IMR-90 (cell line): ENCODE measurements around the gene MTHFD2. TPM values are rescaled to one million over a fixed set of nuclear protein-coding genes. Genes with fewer than 3 reads are reported as not detected.

Experiments used
- ATAC-seq: fragments of 200-7000 bp; cut with Tn5 transposase; 2 replicates; pipeline ENCODE4 v1.9.1; 2020; ENCODE audit warnings: low read depth, mild to moderate bottlenecking, moderate library complexity
- BruUV-seq: library from RNA; stranded (reverse); fragments of 400-500 nt; replicated peaks from 2 replicates; lab custom pipeline; 2021; lab: Mats Ljungman, UMichigan
- CTCF ChIA-PET: fragments of 300-600 bp; formaldehyde crosslinking; extraction: SDS; loops from one replicate; lab custom pipeline; 2021; ENCODE audit warnings: antibody characterized with exemption; lab: Yijun Ruan, JAX
- POLR2A ChIA-PET: fragments of 300-600 bp; sonication (Branson Sonifier 250); formaldehyde crosslinking; loops from one replicate; lab custom pipeline; 2022; ENCODE audit warnings: antibody characterized with exemption; ENCODE audit not compliant: unreplicated experiment; lab: Charles Lee
- DNase-seq: peaks from one replicate; pipeline ENCODE4 v3.0.0; 2013
- H2AFZ ChIP-seq: replicated peaks from 2 replicates; pipeline ENCODE3; 2013; ENCODE audit warnings: low read length, mild to moderate bottlenecking; ENCODE audit not compliant: poor library complexity
- H2AK5ac ChIP-seq: 2 replicates; pipeline ENCODE4 v1.6.1; 2013; ENCODE audit warnings: low read depth, low read length, inconsistent platforms
- H2AK9ac ChIP-seq: replicated peaks from 2 replicates; pipeline ENCODE3; 2013; ENCODE audit warnings: mild to moderate bottlenecking, low read depth, low read length, moderate library complexity; ENCODE audit not compliant: poor library complexity
- H2BK120ac ChIP-seq: 2 replicates; pipeline ENCODE4 v1.6.1; 2013; ENCODE audit warnings: low read depth, low read length, inconsistent platforms
- H2BK15ac ChIP-seq: 3 replicates; pipeline ENCODE4 v1.6.1; 2013; ENCODE audit warnings: low read depth, low read length, inconsistent platforms
- H2BK20ac ChIP-seq: 2 replicates; pipeline ENCODE4 v1.6.1; 2013; ENCODE audit warnings: low read depth, mild to moderate bottlenecking, inconsistent platforms, low read length, moderate library complexity
- H2BK5ac ChIP-seq: 2 replicates; pipeline ENCODE4 v1.6.1; 2013; ENCODE audit warnings: mild to moderate bottlenecking, low read depth, low read length, inconsistent platforms; ENCODE audit not compliant: poor library complexity, severe bottlenecking
- H3K14ac ChIP-seq: replicated peaks from 2 replicates; pipeline ENCODE4 v1.6.1; 2013; ENCODE audit warnings: low read depth, low read length, inconsistent platforms
- H3K18ac ChIP-seq: 2 replicates; pipeline ENCODE4 v1.6.1; 2013; ENCODE audit warnings: low read depth, low read length, control low read depth
- H3K23ac ChIP-seq: 2 replicates; pipeline ENCODE4 v1.6.1; 2013; ENCODE audit warnings: low read depth, low read length, inconsistent platforms
- H3K27ac ChIP-seq: 2 replicates; pipeline ENCODE4 v1.5.1; 2013; ENCODE audit warnings: mild to moderate bottlenecking, control low read depth, low read length; ENCODE audit not compliant: insufficient read depth
- H3K27me3 ChIP-seq: 2 replicates; pipeline ENCODE4 v1.6.1; 2013; ENCODE audit warnings: low read length; ENCODE audit not compliant: control insufficient read depth, insufficient read depth
- H3K36me3 ChIP-seq: 2 replicates; pipeline ENCODE4 v1.6.1; 2013; ENCODE audit warnings: low read length, mixed read lengths; ENCODE audit not compliant: control insufficient read depth, insufficient read depth
- H3K4ac ChIP-seq: 2 replicates; pipeline ENCODE4 v1.6.1; 2013; ENCODE audit warnings: low read depth, low read length, inconsistent platforms
- H3K4me1 ChIP-seq: 2 replicates; pipeline ENCODE4 v1.6.1; 2013; ENCODE audit warnings: low read length, mixed read lengths; ENCODE audit not compliant: control insufficient read depth, insufficient read depth
- H3K4me2 ChIP-seq: 2 replicates; pipeline ENCODE4 v1.6.1; 2013; ENCODE audit warnings: low read depth, mild to moderate bottlenecking, control low read depth, low read length, moderate library complexity
- H3K4me3 ChIP-seq: 2 replicates; pipeline ENCODE4 v1.5.1; 2013; ENCODE audit warnings: low read depth, mild to moderate bottlenecking, control low read depth, low read length, moderate library complexity; ENCODE audit not compliant: insufficient read depth
- H3K56ac ChIP-seq: 2 replicates; pipeline ENCODE4 v1.6.1; 2013; ENCODE audit warnings: low read length, inconsistent platforms; ENCODE audit not compliant: insufficient read depth; ENCODE audit errors: extremely low read depth
- H3K79me1 ChIP-seq, 2 experiments: 2 replicates each; pipeline ENCODE4 v1.6.1; 2013; ENCODE audit warnings: low read length in 2 of 2, inconsistent platforms in 1 of 2, low read depth in 1 of 2
- H3K9ac ChIP-seq: 2 replicates; pipeline ENCODE4 v1.6.1; 2013; ENCODE audit warnings: low read depth, low read length, control low read depth
- H3K9me1 ChIP-seq: 2 replicates; pipeline ENCODE4 v1.6.1; 2013; ENCODE audit warnings: low read length, inconsistent platforms; ENCODE audit not compliant: insufficient read depth
- H3K9me3 ChIP-seq: 2 replicates; pipeline ENCODE4 v1.6.1; 2013; ENCODE audit warnings: low read length; ENCODE audit not compliant: control insufficient read depth, insufficient read depth
- H4K20me1 ChIP-seq: 2 replicates; pipeline ENCODE4 v1.6.1; 2013; ENCODE audit warnings: low read length, inconsistent platforms; ENCODE audit not compliant: insufficient read depth
- H4K5ac ChIP-seq: 2 replicates; pipeline ENCODE4 v1.6.1; 2013; ENCODE audit warnings: mild to moderate bottlenecking, low read depth, low read length, control low read depth
- H4K8ac ChIP-seq, 2 experiments: 2 replicates each; pipeline ENCODE4 v1.6.1; 2013; ENCODE audit warnings: low read depth in 2 of 2, low read length in 2 of 2, control low read depth in 1 of 2, inconsistent platforms in 1 of 2
- H4K91ac ChIP-seq: 2 replicates; pipeline ENCODE4 v1.6.1; 2013; ENCODE audit warnings: low read depth, low read length, inconsistent platforms; ENCODE audit not compliant: insufficient read depth
- BHLHE40 ChIP-seq: fragments of 150-350 bp; IDR thresholded peaks from 2 replicates; pipeline ENCODE4 v1.6.1; 2016; ENCODE audit warnings: mild to moderate bottlenecking, low read depth, low read length
- CEBPB ChIP-seq: IDR thresholded peaks from 2 replicates; pipeline ENCODE4 v1.6.1; 2012; ENCODE audit warnings: low read depth, low read length, improper control_type of control experiment
- CHD1 ChIP-seq: IDR thresholded peaks from 2 replicates; pipeline ENCODE4 v1.6.1; 2012; ENCODE audit warnings: low read depth, low read length, improper control_type of control experiment
- CTCF ChIP-seq: conservative IDR thresholded peaks from 2 replicates; pipeline ENCODE4 v1.5.1; 2012; ENCODE audit warnings: mild to moderate bottlenecking, low read depth, low read length, improper control_type of control experiment
- ELK1 ChIP-seq: fragments of 150-350 bp; IDR thresholded peaks from 2 replicates; pipeline ENCODE4 v1.6.1; 2016; ENCODE audit warnings: low read depth, mild to moderate bottlenecking, low read length, moderate library complexity, borderline replicate concordance
- FOS ChIP-seq: fragments of 150-350 bp; IDR thresholded peaks from 2 replicates; pipeline ENCODE4 v1.6.1; 2016; ENCODE audit warnings: low read depth, low read length
- MAZ ChIP-seq: IDR thresholded peaks from 2 replicates; pipeline ENCODE4 v1.6.1; 2012; ENCODE audit warnings: low read depth, mild to moderate bottlenecking, low read length, improper control_type of control experiment, moderate library complexity, borderline replicate concordance
- MXI1 ChIP-seq: IDR thresholded peaks from 2 replicates; pipeline ENCODE4 v1.6.1; 2012; ENCODE audit warnings: low read depth, mild to moderate bottlenecking, low read length, moderate library complexity, borderline replicate concordance
- RAD21 ChIP-seq: IDR thresholded peaks from 2 replicates; pipeline ENCODE4 v1.6.1; 2012; ENCODE audit warnings: low read length, improper control_type of control experiment
- RCOR1 ChIP-seq: IDR thresholded peaks from 2 replicates; pipeline ENCODE4 v1.6.1; 2012; ENCODE audit warnings: mild to moderate bottlenecking, low read length, improper control_type of control experiment; ENCODE audit not compliant: insufficient replicate concordance
- RFX5 ChIP-seq: IDR thresholded peaks from 2 replicates; pipeline ENCODE4 v1.8.0; 2012; ENCODE audit warnings: low read depth, mild to moderate bottlenecking, low read length, moderate library complexity
- SMC3 ChIP-seq: fragments of 150-350 bp; IDR thresholded peaks from 2 replicates; pipeline ENCODE4 v1.6.1; 2016; ENCODE audit warnings: low read depth, mild to moderate bottlenecking, antibody characterized with exemption, low read length, moderate library complexity
- WGBS, 2 experiments: methylation state at CpG; one replicate each; pipeline versions ENCODE4 v1.1.5 to v1.1.7; 2013; ENCODE audit warnings: missing lambda C conversion rate in 2 of 2; ENCODE audit not compliant: insufficient read length in 1 of 2; ENCODE audit errors: extremely low coverage in 2 of 2; 5-methylcytosine and 5-hydroxymethylcytosine counted together
- dilution Hi-C: fragments of 300-500 bp; cut with HindIII; formaldehyde crosslinking; loops from one replicate; pipeline ENCODE4 v1.14.3; 2018; ENCODE audit warnings: low sequenced_read_pairs; ENCODE audit not compliant: unreplicated experiment
- in situ Hi-C: fragments of 300-500 bp; cut with MboI; formaldehyde crosslinking; loops from 3 replicates; pipeline ENCODE4 v1.14.3; 2019; ENCODE audit warnings: low sequenced_read_pairs, inconsistent platforms, mixed read lengths
- intact Hi-C: fragments of 100-400 bp; cut with micrococcal nuclease; formaldehyde crosslinking; loops from 2 replicates; pipeline ENCODE4 v1.10.0; 2022
- polyA plus RNA-seq, 3 experiments: library from polyadenylated mRNA; depleted of rRNA; stranded (reverse); fragments of >200 nt; gene quantifications; 2 replicates each; pipeline ENCODE4 v1.2.3, GENCODE V29; 2012; ENCODE audit warnings: low replicate concordance in 1 of 3
- total RNA-seq: library from RNA; depleted of rRNA; stranded (reverse); fragments of >200 nt; gene quantifications from 2 replicates; pipeline ENCODE4 v1.2.3, GENCODE V29; 2012

Gene MTHFD2
- total and polyA plus RNA-seq, 2 of the 4 experiments (the other 2 are of a cell fraction), result 66.8 to 122 TPM

- Histone ChIP-seq H3K4me1 (peaks cover 2% of the 10 kb centered on the region; the same call in 1 of the 2 replicates), H2AK5ac (peak overlapping the region; percentile 51; the same call in 1 of the 2 replicates), H3K9me1 (0 out of 2 replicates have a peak, but pooled peaks cover 3% of the 10 kb centered on the region), H3K56ac (no peak overlapping the region), H3K18ac (no peak overlapping the region), H3K14ac (no peak overlapping the region), H2BK120ac (peak overlapping the region; percentile 58; the same call in 1 of the 2 replicates), H2BK20ac (no peak overlapping the region), H3K23ac (no peak overlapping the region), H2BK15ac (no peak overlapping the region), H3K4ac (peak overlapping the region; percentile 11; the same call in 1 of the 2 replicates), H3K4me2 (no peak overlapping the region), H2AFZ (peak overlapping the region; percentile 81), H3K79me1 (no peaks in the 10 kb centered on the region), H3K9ac (no peak overlapping the region), H2BK5ac (peak overlapping the region; percentile 1), H3K9me3 (no peaks in the 10 kb centered on the region), H4K8ac (peak overlapping the region in 1 of 2 experiments; percentile 54; a peak in 2 of 4 replicates), H3K27ac (no peak overlapping the region), H4K91ac (no peak overlapping the region), H3K27me3 (peaks cover 6% of the 10 kb centered on the region), H4K5ac (no peak overlapping the region), H2AK9ac (peak overlapping the region; percentile 73), H3K36me3 (no peaks in the 10 kb centered on the region), H4K20me1 (no peaks in the 10 kb centered on the region), H3K4me3 (no peak overlapping the region)
- POLR2A ChIA-PET, result interaction anchor here (1.2 kb wide), 1 partner anchor 11 kb away, joined by 3 read pairs; no protein-coding TSS in a partner anchor
- no CpG with 5 or more reads among the region's 3 CpGs for WGBS, 2 experiments
- dilution Hi-C loops (no loop called here), intact Hi-C loops (no loop called here), in situ Hi-C loops (no loop called here)
- DNase-seq (no peak), ATAC-seq (no peak)
- no TSS peak for BruUV-seq
- CTCF ChIA-PET, result interaction anchor here (0.9 kb wide), 1 partner anchor 9 kb away, joined by 3 read pairs; no protein-coding TSS in a partner anchor
- TF ChIP-seq RFX5 (no peak), FOS (no peak), SMC3 (no peak), CEBPB (no peak), MXI1 (no peak), CHD1 (no peak), BHLHE40 (no peak), MAZ (no peak), CTCF (no peak), RAD21 (no peak), ELK1 (no peak), RCOR1 (no peak)
Observed at GRCh38 chr2:74188696-74189095, 9.7 kb upstream of the MTHFD2 start.
